GM20431 (cell line): ENCODE data around the gene COL13A1.

Experiments used
- in situ Hi-C: fragments of 300-500 bp; cut with MseI, MboI; formaldehyde crosslinking; loops from one replicate; pipeline ENCODE4 v1.15.0; 2020; ENCODE audit warnings: low sequenced_read_pairs; ENCODE audit not compliant: unreplicated experiment

COL13A1 gene

DNA sequence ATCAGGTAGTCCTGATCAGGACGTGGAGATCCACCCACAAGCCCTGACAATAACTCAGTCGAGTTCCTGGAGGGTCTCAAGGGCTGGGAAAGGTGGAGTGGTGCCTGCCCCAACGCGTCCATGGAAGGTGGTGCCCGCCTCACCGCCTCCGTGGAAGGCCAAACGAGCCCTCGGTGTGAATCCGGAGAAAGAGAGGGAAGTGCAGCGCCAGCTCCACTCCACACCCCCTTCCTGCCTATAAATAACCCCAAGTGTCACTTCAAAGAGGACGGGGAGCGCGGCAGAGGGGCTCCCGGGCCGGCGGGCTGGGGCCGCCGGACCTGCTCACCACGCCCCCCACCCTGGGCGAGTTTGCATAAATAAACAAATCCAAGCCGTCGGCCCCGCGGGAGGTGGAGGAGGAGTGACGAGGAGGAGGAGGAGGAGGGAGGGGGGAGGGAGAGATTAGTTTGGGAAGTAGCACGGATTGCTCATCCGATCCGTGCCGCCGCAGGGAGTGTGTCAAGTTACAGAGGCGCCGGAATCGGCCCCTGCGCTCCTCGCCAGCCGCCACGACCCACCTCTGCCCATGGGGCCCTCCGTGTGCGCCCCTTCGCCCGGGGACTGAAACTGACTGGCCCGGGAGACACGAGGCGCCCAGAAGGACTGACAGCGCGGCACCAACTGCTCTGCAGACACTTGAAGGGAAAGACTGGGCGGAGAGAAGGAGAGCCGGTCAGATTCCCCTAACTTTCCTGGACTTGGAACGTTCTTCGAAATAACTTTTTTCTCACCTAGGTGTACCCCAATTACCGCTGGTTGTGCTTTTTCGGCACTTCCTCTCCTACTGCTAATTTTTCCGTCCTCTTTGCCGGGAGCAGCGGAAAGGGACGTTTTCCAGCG lies at the start of gene COL13A1:
Gene COL13A1, plus strand, starts transcription at position 473 of the 882 bp plus-strand sequence. CDS start 518 bp downstream, outside the sequence.
- in situ Hi-C loops: no loop called here

DNA sequence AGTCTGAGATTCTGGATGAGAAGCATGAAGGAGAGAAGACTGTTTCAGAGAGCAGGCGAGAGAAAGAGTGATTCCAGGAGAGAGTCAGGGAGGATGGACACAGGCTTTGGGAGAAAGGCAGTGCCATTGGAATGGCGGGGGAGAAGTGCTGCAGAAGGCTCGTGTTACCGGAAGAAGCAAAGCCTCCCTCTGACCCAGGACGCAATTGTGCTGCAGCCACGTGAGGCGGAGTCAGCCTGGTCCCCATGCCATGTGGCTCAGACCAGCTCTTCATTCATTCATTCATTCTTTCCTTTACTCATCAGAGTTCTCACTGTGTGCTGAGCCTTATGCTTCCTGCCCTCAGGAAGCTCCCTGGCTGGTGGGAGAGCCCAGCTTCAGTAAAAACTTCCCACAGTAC lies 49.2 kb upstream of the COL13A1 start:
- in situ Hi-C loops: no loop called here

DNA sequence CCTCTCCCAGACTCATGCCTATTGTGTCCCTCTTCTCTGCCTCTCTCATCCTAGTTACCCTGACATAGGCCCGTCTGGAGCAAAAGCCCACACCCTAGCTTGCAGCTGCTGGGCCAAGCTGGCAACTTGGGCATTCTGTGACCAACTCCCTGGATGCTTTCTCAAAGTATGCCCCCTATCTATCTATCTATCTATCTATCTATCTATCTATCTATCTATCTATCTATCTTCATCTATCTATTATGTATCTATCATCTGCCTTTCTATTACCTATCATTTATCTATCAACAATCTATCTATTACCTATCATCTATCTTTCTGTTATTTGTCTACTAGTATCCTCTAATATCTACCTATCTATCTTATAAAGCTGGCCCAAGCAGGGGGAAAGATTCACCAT lies 45.4 kb upstream of the COL13A1 start:
- in situ Hi-C loops: no loop called here

DNA sequence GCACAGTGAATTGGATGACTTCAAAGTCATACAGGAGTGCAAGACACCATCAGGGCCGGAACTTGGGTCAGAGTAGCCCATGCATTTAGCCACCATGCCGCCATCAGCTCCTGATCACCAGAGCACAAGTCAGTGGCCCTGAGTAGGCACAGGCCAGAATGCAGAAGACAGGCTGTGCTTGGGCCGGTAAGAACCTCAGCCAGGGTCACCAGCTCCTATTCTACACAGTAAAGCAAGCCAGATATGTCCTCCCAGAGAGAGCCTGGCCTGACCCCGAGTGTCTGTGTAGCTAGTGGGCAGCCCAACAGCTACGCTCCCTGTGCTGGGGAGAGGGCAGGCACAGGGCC lies 44.5 kb upstream of the COL13A1 start:
- in situ Hi-C loops: no loop called here

DNA sequence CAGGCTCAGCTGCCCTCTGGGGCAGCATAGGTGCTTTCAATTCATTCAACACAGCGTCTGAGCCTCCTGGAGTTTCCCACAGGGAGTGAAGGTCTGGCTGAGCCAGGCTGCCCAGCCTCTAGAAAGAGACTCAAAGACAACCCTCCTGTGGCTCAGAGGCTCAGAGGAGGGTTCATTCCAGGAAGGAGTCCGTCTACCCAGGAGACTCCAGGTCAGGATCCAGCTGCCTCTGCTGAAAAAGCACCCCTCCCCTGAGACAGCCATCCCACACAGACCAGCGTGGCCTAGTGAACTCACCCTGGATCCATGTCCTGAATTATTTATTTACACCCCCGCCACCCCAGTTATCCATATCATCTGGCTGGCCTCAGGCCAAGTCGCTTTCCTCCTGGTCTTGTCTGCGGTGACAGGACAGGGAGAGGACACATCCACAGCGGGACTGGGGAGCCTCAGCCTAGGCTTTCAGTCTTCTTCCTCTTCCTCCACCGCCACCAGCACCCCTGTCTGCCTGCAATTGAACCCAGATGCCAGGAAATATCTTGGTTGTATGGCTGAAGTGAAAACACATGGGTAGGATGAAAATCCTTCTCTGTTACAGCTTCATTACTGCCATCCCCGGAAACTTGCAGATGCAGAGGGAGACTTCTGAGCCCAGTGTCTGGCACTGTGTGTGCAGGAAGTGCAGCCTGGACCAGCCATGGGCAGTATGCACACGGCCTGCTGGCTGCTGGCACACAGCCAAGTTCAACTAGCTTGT lies 44.0 kb upstream of the COL13A1 start:
- in situ Hi-C loops: no loop called here

DNA sequence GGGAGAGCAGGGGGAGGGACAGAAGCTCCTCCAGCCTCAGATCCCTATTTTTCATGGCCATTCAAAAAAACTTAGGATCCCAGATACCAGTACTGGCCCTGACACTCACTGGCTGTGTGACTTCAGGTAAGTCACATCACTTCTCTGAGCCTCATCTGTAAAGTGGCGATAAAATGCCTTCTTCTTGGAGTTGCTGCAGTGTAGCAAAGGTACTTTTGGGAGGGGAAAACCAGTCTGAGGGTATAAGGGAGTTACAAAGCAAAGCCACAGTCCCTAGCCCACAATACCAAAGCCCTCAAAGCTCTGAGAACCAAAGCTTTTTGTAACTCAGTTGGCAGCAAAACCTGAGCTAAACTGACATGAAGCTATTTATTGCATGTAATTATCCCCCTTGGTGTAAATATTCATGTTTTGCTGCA lies 43.4 kb upstream of the COL13A1 start:
- in situ Hi-C loops: no loop called here

DNA sequence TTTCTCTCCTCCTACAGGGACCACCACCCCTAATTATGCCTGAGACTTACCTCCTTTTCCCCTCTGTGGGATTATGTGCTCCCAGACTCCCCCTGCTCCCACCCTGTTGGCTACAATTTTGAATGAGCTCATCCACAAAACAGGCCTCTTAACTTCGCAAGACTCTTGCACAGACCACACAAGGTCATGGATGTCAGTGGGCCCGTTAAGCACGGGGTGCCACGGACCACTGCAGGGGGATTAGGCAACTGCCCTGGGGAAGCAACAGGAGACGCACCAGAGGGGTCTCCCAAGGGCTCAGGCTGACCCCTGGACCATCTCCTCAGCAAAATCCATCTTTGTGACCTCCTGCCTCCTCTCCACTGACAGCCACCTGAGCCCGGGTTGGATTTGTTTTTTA lies 42.1 kb upstream of the COL13A1 start:
- in situ Hi-C loops: no loop called here

DNA sequence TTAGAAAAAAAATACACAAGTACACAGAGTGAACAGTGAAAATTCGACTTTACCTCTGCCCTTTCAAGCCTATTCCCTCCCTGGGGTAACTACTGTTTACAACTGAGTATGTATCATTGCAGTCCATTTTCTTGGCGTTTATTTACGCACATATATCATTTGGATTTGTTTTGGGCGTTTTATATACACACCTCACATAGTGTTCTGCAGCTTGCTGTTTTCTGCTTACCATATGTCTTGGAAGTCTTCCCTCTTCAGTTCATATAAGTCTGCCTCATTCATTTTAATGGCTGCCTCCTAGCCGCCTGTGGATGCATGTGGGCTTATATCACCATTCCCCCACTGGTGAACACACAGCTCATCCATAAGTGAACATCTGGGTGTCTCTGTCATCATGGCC lies 41.6 kb upstream of the COL13A1 start:
- in situ Hi-C loops: no loop called here

DNA sequence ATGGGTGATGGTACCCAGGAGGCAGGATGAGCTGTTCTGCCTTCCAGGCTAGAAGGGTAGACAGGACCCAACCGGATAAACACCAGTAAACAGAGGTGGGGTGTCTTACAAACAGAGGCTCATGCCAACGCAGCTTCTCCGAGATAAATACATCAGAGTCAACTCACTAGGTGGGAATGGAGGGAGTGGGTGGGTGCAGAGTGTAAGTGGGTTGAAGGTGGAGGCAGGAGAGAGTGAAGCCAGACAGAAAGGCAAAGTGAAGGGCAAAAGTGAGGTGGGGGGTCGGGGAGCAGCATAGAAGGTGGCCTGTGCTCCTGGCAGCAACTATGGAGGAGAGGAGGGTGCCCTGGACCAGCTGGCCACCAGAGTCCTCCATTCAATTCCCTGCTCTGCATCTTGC lies 40.4 kb upstream of the COL13A1 start:
- in situ Hi-C loops: no loop called here

DNA sequence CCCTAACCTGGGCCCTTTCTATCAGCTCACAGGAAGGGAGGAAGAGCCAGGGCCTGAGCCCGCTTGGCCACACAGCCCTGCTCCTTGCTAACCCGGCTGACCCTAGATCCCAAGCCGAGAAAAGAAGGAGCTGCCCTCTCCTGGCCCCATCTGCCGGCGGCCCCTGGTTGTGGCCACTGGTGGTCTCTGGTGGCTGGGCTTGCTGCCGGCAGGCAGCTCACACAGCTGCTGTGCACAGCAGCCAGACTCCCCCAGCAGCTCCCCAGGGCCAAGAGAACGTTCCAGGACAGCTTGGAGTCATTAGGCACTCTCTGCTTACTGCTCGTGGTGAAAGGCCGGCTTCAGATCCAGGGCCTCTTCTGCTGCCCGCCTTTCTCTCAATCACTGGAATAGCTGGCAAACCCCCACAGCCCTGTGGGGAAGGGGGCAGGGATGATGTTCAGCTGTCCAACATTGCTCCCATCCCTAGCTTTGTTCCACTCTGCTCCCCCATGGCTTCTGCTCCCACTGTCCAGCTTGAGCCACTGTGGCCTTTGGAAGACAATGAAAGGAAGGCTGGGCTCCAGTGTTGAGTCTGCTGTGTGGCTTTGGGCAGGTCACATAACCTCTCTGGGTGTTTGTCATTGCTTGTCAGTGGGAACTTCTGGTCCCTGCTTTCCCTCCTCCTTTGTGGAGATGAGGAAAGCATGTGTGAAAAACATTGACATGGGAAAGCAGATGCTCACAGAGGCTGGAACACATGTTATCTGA lies 35.4 kb upstream of the COL13A1 start:
- in situ Hi-C loops: no loop called here

DNA sequence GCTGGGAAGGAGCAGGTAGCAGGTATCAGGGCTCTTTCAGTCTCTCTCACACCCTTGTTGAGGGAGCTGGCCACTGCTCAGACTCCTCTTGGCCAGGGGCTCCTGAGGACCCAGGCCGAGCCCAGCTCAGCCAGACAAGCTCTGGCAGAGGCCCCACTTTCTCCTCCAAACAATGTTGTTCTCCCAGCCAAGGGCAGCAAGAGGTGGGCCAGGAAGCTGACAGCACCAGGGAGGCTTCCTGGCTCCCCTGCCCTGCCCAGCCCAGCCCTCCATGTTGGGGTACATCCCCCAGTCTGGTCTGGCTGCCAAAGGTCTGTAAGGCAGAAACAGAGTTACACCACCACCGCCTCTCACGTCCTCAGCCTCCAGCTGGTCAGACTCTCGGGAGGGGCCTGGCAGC lies 33.9 kb upstream of the COL13A1 start:
- in situ Hi-C loops: no loop called here

DNA sequence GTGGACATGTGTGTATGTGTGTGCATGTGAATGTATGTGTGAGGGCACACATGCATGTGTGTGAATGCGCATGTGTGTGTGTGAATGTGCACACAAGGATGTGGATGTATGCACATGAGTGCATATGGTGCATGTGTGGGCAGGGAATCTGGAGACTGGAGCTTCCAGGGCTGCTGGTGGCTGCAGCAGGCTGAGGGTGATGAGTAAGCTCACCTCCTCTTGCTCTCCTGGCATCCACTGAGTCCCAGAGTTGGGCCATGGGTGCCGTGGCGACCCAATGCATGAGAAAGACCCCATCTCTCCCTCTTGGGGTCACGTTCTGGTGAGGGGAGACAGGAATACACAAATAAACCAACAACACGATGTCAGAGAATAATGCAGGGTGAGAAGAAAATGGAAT lies 33.3 kb upstream of the COL13A1 start:
- in situ Hi-C loops: no loop called here

DNA sequence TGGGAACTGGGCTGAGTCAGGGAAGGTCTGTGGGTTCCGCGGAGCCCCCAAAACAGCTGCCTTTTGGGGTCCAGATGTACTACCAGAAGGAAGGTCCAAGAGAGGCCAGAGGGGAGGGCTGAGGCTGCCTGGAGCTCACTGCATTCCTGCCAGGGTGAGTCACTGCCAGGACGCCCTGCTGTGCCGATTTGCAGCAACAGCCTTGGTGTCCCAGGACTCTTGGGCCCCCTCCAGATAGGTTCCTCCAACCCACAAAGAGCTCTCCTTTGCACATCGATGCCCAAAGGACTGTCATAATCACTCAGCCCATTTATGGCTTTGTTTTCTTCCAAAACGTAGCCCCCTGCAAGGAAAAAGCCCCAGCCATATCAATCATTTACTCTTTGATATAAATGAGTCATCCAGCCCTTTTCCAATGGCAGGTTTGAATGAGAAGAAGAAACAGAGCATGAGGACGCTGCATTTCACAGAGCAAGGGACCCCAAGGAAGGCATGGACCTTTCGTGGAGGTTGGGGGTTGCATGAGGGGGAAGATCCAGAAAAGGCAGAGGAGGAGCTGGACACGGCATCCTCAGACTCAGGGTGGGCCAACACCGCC lies 32.2 kb upstream of the COL13A1 start:
- in situ Hi-C loops: no loop called here

DNA sequence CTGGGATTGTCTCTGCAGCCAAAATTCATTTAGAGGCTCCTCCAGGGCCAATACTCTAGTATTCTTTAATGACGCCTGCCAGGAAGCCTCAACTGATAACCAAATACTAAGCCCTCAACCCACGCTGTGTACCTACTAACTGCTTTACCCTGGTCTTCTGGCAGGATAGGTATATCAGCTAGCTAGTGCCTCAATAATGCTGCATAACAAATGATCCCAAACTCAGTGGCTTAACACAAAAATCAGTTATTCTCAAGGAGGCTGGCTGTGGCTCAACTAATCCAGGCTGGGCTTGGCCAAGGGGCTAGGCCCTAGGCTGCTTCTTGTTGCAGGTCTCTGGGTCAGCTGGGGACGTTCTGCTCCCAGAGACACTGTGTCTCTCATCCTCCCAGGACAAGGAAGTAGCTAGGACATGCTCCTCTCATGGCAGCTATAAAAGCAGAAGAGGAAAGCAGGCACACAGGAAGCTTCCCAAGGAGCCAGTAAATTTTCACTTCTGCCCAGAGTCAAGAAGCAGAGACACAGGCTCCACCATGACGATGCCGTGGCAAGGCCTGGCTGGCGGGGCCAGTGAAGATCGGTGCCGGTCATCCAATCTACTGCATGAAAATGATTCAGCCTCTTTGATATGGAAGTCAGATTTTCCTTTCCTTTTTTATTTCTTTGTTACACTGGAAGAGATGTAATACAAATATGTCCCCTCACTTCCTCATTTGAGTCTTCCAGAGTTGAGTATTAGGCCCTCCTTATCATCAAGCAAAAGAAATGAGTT lies 28.6 kb upstream of the COL13A1 start:
- in situ Hi-C loops: no loop called here

DNA sequence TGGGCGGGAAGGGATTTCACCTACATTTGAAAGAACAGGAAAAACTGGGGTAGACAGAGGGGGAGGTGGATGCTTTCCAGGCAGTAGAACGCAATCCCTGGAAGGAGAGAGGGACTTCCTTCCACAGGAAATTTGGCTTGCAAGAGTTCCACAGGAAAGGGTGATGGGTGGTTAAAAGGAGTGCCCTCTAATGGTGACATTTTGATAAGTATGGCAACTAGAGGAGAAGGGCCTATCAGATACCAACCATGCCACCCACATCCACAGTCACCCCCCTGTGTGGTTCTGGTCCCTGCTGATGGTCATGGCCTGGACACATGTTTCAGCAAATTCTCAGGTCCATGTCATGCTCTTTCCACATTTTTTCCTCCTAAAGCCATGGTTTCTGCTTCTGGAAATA lies 27.1 kb upstream of the COL13A1 start:
- in situ Hi-C loops: no loop called here

DNA sequence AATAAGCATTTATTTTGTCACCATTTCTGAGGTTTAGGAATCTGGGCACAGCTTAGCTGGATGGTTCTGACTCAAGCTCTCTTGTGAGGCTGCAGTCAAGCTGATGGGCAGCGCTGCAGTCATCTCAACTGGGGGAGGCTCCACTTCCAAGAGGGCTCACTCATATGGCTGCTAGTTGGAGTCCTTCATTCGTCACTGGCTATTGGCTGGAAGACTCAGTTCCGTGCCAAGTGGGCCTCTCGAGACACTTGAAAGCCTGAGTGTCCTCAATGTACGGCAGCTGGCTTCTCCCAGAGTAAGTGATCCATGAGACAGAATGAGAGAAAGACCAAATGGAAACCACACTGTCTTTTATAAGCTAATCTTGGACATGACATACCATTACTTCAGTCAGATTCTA lies 21.6 kb upstream of the COL13A1 start:
- in situ Hi-C loops: no loop called here

DNA sequence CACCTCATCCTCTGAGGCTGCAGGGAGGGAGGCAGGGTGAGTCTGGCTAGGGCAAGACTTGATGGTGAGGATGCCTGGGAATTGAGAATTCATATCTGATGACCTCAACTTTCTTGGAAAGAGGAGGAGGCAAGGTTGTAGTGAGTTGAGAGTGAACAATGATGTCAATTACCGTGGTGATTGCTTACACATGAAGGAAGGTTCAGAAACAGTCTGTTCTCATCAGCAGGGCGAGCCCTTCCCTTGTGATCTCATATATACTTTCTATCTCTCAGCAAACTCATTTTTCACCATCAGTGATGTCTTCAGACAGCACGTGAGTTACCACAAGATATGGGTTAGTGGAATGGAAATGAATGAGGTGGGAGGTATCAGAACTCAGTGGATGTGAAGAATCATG lies 20.1 kb upstream of the COL13A1 start:
- in situ Hi-C loops: no loop called here

DNA sequence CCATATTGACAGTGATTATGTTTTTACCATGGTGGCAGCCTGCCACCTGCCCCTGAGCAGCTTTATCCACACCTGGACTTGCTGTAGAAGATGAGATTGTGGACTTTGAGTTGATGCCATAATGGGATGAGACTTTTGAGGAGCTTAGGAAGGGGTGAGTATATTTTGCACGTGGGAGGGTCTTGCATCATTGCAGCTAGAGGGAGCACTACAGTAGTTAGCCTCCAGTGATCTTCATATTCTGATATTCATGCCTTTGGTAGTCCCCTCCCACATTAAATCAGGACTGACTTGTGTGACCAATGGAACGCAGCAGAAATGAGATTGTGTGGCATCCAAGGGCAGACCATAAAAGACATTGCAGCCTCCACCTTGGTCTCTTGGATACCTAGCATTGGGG lies 18.2 kb upstream of the COL13A1 start:
- in situ Hi-C loops: no loop called here

DNA sequence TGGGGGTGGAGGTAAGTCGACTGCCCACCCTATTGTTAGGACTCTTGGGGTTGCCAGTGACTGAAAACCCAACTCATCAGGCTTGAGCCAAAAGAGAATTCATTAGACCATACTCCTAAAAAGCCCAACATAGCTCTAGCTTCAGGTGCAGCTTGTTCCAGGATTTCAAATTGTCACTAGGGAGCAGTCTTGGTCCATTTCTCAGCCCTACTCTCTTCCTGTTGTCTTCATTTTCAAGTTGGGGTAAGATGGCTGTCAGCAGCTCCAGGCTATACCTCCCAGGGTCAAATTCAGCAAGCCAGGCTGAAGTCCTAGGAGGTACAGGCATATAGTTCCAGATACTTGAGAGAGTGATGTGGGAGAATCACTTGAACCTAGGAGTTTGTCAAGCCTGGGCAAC lies 14.9 kb upstream of the COL13A1 start:
- in situ Hi-C loops: no loop called here

DNA sequence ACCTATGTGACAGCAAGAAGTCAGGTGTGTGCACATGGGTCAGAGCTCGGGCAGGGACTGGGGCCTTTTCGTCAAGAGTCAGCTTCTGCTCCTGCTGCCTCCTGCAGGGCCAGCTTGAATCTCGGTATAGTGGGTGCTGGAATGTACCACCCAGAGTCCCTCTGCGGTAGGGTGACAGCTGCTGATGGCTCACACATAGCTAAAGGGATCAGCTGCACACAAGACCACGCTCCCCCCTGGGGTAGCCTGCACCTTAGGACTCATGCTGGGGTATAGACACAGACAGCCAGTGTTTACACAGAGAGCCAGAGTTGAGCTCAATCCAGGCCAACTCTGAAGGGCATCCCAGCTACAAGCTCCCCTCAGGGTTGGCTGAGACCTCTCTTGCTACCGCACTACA lies 14.0 kb upstream of the COL13A1 start:
- in situ Hi-C loops: no loop called here
